HG03571 (cell line): ENCODE measurements around the gene PCDH17.

ENCODE experiments used
- ATAC-seq: cut with Tn5 transposase; IDR thresholded peaks from one replicate; pipeline ENCODE4 v1.9.1; 2021; ENCODE audit not compliant: unreplicated experiment

PCDH17 gene, protein sequence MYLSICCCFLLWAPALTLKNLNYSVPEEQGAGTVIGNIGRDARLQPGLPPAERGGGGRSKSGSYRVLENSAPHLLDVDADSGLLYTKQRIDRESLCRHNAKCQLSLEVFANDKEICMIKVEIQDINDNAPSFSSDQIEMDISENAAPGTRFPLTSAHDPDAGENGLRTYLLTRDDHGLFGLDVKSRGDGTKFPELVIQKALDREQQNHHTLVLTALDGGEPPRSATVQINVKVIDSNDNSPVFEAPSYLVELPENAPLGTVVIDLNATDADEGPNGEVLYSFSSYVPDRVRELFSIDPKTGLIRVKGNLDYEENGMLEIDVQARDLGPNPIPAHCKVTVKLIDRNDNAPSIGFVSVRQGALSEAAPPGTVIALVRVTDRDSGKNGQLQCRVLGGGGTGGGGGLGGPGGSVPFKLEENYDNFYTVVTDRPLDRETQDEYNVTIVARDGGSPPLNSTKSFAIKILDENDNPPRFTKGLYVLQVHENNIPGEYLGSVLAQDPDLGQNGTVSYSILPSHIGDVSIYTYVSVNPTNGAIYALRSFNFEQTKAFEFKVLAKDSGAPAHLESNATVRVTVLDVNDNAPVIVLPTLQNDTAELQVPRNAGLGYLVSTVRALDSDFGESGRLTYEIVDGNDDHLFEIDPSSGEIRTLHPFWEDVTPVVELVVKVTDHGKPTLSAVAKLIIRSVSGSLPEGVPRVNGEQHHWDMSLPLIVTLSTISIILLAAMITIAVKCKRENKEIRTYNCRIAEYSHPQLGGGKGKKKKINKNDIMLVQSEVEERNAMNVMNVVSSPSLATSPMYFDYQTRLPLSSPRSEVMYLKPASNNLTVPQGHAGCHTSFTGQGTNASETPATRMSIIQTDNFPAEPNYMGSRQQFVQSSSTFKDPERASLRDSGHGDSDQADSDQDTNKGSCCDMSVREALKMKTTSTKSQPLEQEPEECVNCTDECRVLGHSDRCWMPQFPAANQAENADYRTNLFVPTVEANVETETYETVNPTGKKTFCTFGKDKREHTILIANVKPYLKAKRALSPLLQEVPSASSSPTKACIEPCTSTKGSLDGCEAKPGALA (N-terminal part only)

DNA sequence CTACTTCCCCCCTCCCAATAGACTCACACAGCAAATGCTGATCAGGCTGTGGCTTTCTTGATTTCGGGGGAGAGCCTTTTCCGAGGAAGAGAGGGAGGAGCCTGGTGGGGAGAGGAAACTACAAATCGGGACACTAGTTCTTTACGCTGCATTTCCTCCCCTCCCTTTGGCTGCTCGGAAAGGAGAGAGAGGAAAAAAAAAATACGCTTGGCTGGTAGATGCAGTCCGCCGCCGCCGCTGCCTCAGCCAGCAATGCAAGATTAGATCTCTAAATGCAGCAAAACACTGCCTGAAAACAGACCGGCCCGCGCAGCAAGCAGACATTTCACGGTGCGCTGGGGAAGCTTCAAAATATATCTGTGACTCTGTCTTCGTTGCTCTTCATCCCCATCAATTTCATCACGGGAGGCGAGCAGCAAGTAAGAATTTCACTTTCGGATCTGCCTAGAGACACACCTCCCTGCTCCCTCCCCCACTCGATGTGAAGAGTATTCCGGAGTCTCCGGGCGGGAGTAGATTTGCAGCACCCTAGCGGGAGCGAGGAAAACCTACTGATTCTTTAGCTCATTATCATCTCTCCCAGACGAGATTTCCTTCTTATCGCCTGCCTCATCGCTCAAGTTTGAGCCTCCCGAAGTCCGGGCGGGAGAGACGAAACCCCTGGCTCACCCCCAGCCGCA lies at the start of gene PCDH17:
Gene PCDH17 (plus strand): TSS at position 149 of the 680 bp plus-strand sequence. CDS start 803 bp downstream, outside the sequence.
- no peak for ATAC-seq

GRCh38 chr13:57582032-57582431 lies 49.5 kb upstream of the PCDH17 start:
- no peak for ATAC-seq

DNA sequence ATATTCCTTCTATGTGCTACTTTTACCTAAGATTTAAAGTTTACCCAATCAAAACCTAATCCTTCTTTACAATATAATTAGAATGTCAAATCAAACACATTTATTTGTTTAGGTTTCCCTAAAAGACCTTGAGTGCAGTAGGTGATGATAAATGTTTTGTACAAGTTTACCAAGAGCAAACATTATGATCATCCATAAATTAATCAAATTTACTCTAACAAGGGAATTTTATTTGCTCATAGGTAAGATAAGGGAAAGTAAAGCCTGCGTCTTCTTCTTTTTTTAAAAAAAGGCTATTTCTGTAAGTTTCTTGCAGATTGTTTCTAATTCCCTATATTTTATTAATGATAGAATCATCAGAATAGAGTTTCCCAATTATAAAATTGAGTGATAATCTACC lies 48.0 kb upstream of the PCDH17 start:
- ATAC-seq: no peak

DNA sequence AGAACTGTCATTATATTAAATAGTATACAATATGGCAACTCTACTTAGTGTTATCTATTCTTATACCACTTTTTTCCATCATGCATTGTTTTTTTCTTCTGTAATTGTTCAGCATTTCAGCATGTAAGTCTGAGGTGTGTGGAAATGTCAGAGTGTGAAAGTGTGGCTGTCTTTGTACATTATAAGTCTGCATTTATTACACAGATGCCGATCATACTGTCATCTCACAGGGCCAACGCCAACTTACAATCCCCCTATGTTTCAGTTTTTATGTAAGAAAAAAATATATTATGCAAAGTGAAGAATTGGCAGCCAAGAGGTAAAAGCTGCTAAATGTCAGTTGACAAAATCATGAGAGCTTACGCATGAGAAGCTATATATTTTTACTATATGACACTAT lies 42.9 kb upstream of the PCDH17 start:
- no peak for ATAC-seq

GRCh38 chr13:57595775-57596174 lies 35.8 kb upstream of the PCDH17 start:
- ATAC-seq: no peak

DNA sequence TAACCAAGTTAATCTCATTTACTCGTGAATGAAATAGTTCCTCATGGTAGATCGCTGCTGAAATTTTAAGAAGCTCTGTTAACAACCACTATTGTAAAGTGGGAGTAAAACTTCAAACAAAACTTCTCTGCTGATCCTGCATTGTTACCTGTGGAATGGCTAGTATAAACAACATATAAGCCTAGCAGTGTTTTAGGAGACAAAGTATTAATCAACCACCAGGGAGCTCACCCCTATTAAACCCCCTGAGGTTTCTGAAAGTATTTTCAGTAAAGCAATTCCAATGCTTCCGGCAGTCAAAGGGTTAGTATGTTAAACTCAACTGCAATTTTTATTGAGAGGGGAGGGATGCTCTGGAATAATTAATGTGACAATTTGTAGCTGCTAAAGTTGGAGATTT lies 30.0 kb upstream of the PCDH17 start:
- ATAC-seq: no peak

GRCh38 chr13:57604442-57604841 lies 27.1 kb upstream of the PCDH17 start:
- ATAC-seq: no peak

GRCh38 chr13:57611969-57612368 lies 19.6 kb upstream of the PCDH17 start:
- no peak for ATAC-seq

DNA sequence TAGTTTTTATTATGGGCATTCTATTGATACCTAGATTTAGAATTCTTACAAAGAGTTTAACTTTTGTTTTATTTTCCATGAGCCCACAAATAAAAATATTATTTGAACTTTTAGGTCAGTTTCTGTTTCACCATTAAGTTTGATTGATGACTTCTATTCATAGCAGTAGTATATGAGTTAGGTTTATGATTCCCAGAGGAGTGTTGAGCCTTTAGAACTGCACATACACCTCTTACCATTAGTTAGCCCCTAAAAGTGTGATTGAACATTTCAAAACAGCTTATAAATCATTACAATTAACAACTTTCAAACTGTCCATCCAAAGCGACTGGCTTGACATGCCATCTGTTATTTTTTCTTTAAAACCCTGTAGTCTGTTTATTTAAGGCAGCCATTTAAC lies 19.0 kb upstream of the PCDH17 start:
- no peak for ATAC-seq

GRCh38 chr13:57624565-57625435 lies 6.7 kb upstream of the PCDH17 start:
- ATAC-seq: no peak

DNA sequence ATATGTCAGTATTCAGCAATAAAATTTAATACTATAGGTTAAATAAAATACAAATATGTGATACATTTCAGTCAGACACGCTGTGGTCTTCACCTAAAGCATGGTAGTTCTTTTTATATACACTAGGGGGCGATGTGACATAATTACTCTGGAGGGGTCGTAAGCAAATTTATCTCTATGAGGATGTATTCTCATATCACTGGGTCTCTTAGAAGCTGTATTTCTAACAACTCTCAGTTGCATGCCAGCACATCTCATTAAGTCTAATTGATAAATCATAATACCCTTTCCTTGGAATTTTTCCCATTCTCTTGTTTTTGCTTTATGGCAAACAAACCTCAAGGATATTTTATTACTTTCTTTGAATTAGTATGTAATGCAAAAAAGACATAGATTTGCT lies 3.9 kb upstream of the PCDH17 start:
- ATAC-seq: no peak

DNA sequence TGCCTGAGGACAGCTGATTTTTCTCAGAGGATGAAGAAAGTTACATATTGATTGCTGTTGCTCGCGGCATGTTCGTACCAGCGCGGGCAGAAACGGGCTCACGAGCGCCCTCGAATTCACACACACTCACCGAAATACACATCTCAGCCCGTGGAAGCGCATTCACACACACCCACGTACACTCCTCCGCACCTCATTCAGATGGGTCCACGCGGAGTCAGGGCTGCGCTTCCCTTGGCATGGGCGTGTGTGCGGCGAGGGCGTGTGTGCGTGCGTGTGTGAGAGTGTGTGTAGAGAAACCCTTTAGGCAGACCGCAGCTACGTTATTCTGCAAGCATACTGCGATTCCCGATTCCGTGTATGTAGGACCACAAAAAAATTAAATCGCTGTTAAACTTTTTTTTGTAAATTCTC lies 2.1 kb upstream of the PCDH17 start:
- no peak for ATAC-seq

DNA sequence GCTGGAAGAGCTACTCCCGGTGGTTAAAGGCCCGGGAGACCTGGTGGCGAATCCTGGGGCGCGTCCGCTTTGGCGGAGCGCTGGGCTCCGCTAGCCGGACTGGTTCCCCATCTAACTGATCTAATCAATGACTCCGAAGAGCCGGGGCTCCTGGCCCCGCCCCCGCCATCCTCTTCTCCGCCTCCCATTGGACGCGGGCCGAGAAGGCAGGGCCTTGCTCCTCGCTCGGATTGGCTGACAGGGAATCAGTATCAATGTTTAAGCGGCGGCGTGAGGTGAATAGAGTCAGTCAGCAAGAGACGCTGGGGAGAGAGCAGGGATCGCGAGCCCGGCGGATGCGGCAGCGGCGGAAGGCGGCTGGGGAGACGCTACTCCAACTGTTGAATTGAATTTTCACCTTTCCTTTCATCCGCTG lies 1.7 kb upstream of the PCDH17 start:
- no peak for ATAC-seq

GRCh38 chr13:57630661-57631595 lies 616 bp upstream of the PCDH17 start:
- ATAC-seq: no peak

DNA sequence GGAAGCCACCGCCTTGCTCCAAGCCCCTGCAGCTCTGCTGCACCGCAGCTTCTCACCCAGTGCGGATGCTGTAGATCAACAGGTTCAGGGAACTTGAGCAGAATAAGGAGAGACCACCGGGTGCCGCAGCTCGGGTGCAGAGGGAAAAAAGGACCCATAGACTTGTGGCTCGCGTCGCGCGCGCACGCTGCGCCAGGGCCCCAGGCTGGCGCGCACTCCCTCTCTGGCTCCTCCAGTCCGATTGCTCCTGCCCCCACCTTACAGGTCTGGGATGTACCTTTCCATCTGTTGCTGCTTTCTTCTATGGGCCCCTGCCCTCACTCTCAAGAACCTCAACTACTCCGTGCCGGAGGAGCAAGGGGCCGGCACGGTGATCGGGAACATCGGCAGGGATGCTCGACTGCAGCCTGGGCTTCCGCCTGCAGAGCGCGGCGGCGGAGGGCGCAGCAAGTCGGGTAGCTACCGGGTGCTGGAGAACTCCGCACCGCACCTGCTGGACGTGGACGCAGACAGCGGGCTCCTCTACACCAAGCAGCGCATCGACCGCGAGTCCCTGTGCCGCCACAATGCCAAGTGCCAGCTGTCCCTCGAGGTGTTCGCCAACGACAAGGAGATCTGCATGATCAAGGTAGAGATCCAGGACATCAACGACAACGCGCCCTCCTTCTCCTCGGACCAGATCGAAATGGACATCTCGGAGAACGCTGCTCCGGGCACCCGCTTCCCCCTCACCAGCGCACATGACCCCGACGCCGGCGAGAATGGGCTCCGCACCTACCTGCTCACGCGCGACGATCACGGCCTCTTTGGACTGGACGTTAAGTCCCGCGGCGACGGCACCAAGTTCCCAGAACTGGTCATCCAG lies 964 bp downstream of the PCDH17 start:
- ATAC-seq: no peak

DNA sequence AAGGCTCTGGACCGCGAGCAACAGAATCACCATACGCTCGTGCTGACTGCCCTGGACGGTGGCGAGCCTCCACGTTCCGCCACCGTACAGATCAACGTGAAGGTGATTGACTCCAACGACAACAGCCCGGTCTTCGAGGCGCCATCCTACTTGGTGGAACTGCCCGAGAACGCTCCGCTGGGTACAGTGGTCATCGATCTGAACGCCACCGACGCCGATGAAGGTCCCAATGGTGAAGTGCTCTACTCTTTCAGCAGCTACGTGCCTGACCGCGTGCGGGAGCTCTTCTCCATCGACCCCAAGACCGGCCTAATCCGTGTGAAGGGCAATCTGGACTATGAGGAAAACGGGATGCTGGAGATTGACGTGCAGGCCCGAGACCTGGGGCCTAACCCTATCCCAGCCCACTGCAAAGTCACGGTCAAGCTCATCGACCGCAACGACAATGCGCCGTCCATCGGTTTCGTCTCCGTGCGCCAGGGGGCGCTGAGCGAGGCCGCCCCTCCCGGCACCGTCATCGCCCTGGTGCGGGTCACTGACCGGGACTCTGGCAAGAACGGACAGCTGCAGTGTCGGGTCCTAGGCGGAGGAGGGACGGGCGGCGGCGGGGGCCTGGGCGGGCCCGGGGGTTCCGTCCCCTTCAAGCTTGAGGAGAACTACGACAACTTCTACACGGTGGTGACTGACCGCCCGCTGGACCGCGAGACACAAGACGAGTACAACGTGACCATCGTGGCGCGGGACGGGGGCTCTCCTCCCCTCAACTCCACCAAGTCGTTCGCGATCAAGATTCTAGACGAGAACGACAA lies 1.8 kb downstream of the PCDH17 start:
- no peak for ATAC-seq
